GM23248 (cell line): ENCODE results near the gene SLC25A26.

ENCODE experiments used
- EZH2 ChIP-seq: fragments of 200-600 bp; sonication (generic); IDR thresholded peaks from 2 replicates; pipeline ENCODE4 v1.6.1; 2018; ENCODE audit warnings: antibody characterized with exemption, mild to moderate bottlenecking; ENCODE audit not compliant: insufficient read depth, poor library complexity, severe bottlenecking
- EZH2phosphoT487 ChIP-seq: fragments of 200-600 bp; sonication (generic); IDR thresholded peaks from 2 replicates; pipeline ENCODE4 v1.6.1; 2018; ENCODE audit warnings: antibody characterized with exemption, moderate library complexity, mild to moderate bottlenecking, low read depth; ENCODE audit not compliant: insufficient read depth

- TF ChIP-seq EZH2, result no peak
- no peak for TF ChIP-seq EZH2phosphoT487
Measured at GRCh38 chr3:66181764-66182163, 39.0 kb upstream of the SLC25A26 start.
